ENCODE results near the gene SCAP.
"Not testable (repeated sequence)": the region's sequence is repeated elsewhere in the genome, so short reads cannot be mapped to it uniquely, and the experiment has no call there.

The SCAP gene

GRCh38 chr3:47480267-47480666 lies 4.5 kb upstream of the SCAP start:
- not testable (repeated sequence) for DNase-seq (ENCODE audit: low read depth)

- DNase-seq (ENCODE audit: low read depth) = no peak
Observed at GRCh38 chr3:47479826-47480160, 4.1 kb upstream of the SCAP start.

DNA sequence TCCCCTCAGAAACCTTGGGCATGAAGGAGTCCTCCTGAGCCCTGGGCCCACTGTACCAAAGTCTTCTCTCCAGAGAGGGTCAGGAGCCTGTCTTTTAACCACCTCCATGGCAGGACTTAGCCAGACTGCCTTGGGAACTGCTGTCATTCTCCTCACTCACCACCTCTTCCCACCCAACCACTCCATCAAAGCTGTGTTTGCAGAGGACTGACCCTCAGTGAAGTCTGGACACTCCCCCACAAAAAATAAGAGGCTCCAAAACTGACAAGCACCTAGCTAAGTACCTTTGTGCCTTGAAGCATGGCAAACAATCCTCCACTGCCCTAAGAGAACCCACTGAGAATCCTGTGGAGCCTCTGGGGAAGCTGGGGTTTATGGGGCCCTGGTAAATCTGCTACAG lies 2.3 kb upstream of the SCAP start:
- no peak for DNase-seq (ENCODE audit: low read depth)

DNA sequence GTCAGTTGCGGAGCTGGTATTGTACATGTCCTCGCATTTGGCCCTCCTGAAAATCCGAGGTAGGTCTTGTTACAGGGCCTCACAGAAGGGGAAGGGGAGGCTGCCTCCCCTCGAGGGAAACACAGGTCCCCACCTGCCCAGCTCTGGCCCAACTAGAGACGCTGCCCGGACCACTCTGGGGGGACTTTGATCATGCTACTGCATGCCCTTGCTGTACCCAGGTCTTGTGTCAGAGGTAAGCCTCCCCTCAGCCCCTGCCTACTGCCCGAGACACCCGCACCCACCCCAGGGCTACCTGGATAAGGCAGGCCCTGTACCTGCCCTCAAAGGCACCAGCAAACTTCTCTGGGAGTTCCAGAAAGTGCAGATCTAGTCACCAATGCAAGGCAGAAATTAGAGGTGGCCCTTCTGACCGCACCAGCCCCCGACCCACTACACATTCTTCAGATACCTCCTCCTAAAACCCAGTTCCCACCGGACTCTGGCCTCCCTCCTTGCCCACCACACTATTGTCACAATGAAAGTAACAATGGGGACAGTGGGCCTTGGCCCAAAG lies 981 bp upstream of the SCAP start:
- DNase-seq (ENCODE audit: low read depth) = no peak

GRCh38 chr3:47476330-47476626 lies 537 bp upstream of the SCAP start:
- no peak for DNase-seq (ENCODE audit: low read depth)

DNA sequence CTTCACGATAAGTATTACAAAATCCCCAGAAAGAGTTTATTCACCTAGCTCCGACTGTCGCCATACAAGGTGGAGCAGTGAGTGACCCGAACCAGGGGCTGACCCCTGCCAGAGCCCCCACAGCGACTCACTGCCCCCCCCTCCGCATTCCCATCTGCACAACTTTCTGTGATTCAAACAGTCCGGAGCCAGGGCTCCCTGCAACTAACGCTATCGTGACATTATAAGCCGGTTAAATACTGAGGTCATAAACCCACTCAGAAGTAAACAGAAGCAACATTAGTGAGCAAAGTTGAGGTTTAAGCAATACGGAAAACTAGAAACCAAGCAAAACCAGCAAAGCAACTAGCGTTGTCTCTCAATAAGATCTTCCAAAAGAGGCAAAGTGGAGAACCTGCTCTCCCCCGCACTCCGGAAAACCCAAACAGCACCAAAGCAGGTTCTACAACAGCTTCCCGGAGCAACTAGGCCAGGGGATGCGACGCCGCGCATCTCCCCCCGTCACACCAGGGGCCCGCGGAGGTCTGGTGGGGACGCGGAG lies 642 bp downstream of the SCAP start:
- no peak for DNase-seq (ENCODE audit: low read depth)

GRCh38 chr3:47473391-47473790 lies 2.4 kb downstream of the SCAP start:
- no peak for DNase-seq (ENCODE audit: low read depth)

- DNase-seq (ENCODE audit: low read depth) = no peak
Observed at GRCh38 chr3:47469616-47470015, 6.1 kb downstream of the SCAP start.

- DNase-seq (ENCODE audit: low read depth) = not testable (repeated sequence)
Observed at GRCh38 chr3:47468315-47468714, 7.4 kb downstream of the SCAP start.

GRCh38 chr3:47464588-47464987 lies 11.2 kb downstream of the SCAP start:
- DNase-seq (ENCODE audit: low read depth) = no peak

GRCh38 chr3:47459534-47460085 lies 16.1 kb downstream of the SCAP start:
- not testable (repeated sequence) for DNase-seq (ENCODE audit: low read depth)

GRCh38 chr3:47456984-47457383 lies 18.8 kb downstream of the SCAP start:
- no peak for DNase-seq (ENCODE audit: low read depth)

- DNase-seq (ENCODE audit: low read depth) = no peak
Observed at GRCh38 chr3:47455806-47456452, 19.8 kb downstream of the SCAP start.

DNA sequence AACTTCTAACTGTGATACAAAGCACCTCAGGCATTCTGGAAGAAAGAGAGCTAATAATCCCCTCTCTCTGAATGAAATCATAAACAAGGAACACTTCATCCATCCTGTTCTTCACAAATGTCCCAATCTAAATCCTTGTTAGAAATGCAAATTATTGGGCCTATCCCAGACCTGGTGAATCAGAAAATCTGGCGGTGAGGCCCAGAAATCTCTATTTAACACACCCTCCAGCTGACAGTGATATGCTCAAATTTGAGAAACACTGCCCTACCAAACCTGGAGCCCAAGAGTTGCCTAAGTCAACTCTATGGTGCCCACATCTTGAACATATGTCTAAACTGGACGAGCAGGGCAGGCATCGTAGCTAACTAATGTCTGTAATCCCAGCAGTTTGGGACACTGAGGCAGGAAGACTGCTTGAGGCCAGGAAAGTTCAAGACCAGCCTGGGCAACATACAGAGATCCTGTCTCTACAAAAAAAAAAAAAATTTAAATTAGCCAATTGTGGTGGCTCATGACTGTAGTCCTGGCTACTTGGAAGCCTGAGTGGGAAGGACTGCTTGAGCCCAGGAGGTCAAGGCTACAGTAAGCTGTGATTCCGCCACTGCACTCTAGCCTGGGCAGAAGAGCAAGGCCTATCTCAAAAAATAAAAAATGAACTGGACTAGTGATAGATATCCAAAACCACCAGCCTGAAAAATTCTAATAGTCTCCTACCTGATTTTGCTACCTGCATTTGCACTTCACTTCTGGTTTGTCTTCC lies 23.1 kb downstream of the SCAP start:
- no peak for DNase-seq (ENCODE audit: low read depth)

DNA sequence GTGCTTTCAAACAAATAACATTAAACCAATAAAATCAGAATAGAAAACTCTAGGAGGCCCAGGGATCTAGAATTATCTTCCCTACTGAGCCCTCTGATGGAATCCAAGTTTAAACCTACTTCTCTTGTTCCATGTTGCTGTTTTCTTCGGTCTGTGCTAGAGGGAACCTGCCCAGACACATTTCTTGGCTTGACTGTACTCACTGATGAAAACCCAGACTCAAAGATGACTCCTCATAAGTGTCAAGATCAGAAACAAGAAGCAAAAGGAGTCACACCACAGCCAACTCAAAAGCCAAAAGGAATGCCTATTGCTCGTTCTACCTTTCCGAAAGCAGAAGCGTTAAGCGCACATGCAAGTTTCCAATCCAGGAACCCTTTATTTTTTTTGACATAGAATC lies 31.6 kb downstream of the SCAP start:
- DNase-seq (ENCODE audit: low read depth) = no peak

GRCh38 chr3:47443611-47443995 lies 32.1 kb downstream of the SCAP start:
- no peak for DNase-seq (ENCODE audit: low read depth)

DNA sequence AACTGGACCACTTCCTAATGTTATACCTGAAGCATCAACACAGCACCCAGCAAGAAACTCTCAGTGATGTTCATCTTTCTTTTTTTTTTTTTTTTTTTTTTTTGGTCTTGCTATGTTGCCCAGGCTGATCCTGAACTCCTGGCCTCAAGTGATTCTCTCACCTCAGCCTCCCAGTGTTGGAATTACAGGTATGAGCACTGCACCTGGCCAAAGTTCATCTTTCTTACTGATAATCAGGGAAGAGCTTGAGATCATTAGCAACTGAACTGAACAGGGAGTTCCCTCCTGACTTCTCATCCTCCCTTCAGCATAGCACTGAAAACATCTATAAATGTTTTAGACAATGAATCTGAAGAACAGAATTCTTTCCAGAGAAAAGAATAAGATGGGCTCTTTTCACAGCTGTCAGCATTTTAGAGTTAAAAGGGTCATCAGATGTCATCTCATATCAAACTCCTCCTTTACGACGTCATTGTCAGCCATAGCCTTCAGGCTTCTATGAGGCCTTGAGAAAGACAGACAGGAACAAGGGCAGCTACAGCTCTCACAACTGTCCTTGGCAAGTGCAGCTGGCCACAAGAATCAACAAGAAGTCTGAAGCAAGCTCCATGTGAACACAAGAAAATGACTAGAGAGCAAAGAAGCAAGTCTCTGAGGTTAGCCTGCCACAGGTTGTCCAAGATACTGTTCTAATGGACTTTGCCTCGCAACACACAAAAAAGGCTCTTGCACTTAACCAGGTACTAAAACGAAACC lies 33.8 kb downstream of the SCAP start:
- no peak for DNase-seq (ENCODE audit: low read depth)

GRCh38 chr3:47440131-47440530 lies 35.6 kb downstream of the SCAP start:
- no peak for DNase-seq (ENCODE audit: low read depth)

DNA sequence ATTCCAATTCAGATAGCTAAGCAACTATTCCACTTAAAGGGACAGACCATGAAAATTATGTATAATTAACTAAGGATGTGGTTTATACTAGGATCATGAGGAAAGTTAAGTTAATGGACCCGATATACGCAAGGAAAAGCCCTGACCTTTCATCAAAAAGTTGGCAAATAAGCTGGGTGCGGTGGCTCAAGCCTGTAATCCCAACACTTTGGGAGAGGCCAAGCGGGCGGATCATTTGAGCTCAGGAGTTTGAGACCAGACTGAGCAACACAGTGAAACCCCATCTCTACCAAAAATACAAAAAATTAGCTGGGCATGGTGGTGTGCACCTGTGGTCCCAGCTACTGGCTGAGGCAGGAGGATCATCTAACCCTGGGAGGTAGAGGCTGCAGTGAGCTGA lies 39.6 kb downstream of the SCAP start:
- DNase-seq (ENCODE audit: low read depth) = no peak

- no peak for DNase-seq (ENCODE audit: low read depth)
Observed at GRCh38 chr3:47434849-47435248, 40.9 kb downstream of the SCAP start.

- DNase-seq (ENCODE audit: low read depth) = no peak
Observed at GRCh38 chr3:47433796-47434195, 41.9 kb downstream of the SCAP start.

- DNase-seq (ENCODE audit: low read depth) = no peak
Observed at GRCh38 chr3:47432673-47433072, 43.1 kb downstream of the SCAP start.

GRCh38 chr3:47431225-47431624 lies 44.5 kb downstream of the SCAP start:
- DNase-seq (ENCODE audit: low read depth) = no peak

Measured in activated T-cell treated with anti-CD3 and anti-CD28 coated beads for 48 hours (primary cell).